HEK293T (cell line): ENCODE measurements around the gene ECM2.

Experiments used
- ARNT ChIP-seq: fragments of 450-650 bp; IDR thresholded peaks from 2 replicates; pipeline ENCODE4 v1.6.1; 2017; ENCODE audit warnings: mild to moderate bottlenecking
- CTBP1 ChIP-seq: fragments of 450-650 bp; IDR thresholded peaks from 2 replicates; pipeline ENCODE4 v1.6.1; 2016; ENCODE audit warnings: borderline replicate concordance
- ELF4 ChIP-seq: fragments of 450-650 bp; IDR thresholded peaks from 2 replicates; pipeline ENCODE4 v1.6.1; 2017; ENCODE audit warnings: antibody characterized with exemption
- FOXA1 ChIP-seq: fragments of 450-650 bp; IDR thresholded peaks from 2 replicates; pipeline ENCODE4 v1.6.1; 2016; ENCODE audit warnings: mild to moderate bottlenecking
- FOXK2 ChIP-seq: fragments of 450-650 bp; IDR thresholded peaks from 2 replicates; pipeline ENCODE4 v1.6.1; 2016; ENCODE audit warnings: mild to moderate bottlenecking
- FOXM1 ChIP-seq: fragments of 450-650 bp; IDR thresholded peaks from 2 replicates; pipeline ENCODE4 v1.6.1; 2017; ENCODE audit warnings: mild to moderate bottlenecking, borderline replicate concordance
- L3MBTL2 ChIP-seq: fragments of 450-650 bp; conservative IDR thresholded peaks from 2 replicates; pipeline ENCODE4 v1.6.1; 2016; ENCODE audit warnings: mild to moderate bottlenecking
- NFRKB ChIP-seq: fragments of 450-650 bp; IDR thresholded peaks from 2 replicates; pipeline ENCODE4 v1.6.1; 2016; ENCODE audit warnings: mild to moderate bottlenecking, moderate library complexity
- PKNOX1 ChIP-seq: fragments of 450-650 bp; IDR thresholded peaks from 2 replicates; pipeline ENCODE4 v1.6.1; 2016
- SP1 ChIP-seq: fragments of 450-650 bp; IDR thresholded peaks from 2 replicates; pipeline ENCODE4 v1.6.1; 2017
- SUZ12 ChIP-seq: fragments of 450-650 bp; IDR thresholded peaks from 2 replicates; pipeline ENCODE4 v1.6.1; 2016; ENCODE audit warnings: mild to moderate bottlenecking
- TARDBP ChIP-seq: fragments of 450-650 bp; IDR thresholded peaks from 2 replicates; pipeline ENCODE4 v1.6.1; 2016
- ZNF384 ChIP-seq: fragments of 450-650 bp; IDR thresholded peaks from 2 replicates; pipeline ENCODE4 v1.6.1; 2016

- TF ChIP-seq ELF4 (no peak), SP1 (no peak), SUZ12 (no peak), FOXM1 (no peak), TARDBP (no peak), FOXK2 (no peak), ARNT (no peak), ZNF384 (no peak), PKNOX1 (no peak), FOXA1 (no peak), NFRKB (no peak), CTBP1 (no peak), L3MBTL2 (no peak)
Observed at GRCh38 chr9:92479346-92479745, 56.4 kb downstream of the ECM2 start.
